Activated CD4-positive, alpha-beta T cell treated with anti-CD3 and anti-CD28 coated beads, Interleukin-2, amount 50 U/mL, for 1 hour (primary cell): ENCODE results near the gene TNS1.

Experiments
- DNase-seq: peaks from one replicate; pipeline ENCODE4 v3.0.0-alpha.2; 2020

TNS1 gene

GRCh38 chr2:217804791-217805667 is 197.8 kb downstream of the TNS1 start:
- DNase-seq, result no peak

- no peak for DNase-seq
Observed at GRCh38 chr2:217804338-217804737, 198.5 kb downstream of the TNS1 start.

DNA sequence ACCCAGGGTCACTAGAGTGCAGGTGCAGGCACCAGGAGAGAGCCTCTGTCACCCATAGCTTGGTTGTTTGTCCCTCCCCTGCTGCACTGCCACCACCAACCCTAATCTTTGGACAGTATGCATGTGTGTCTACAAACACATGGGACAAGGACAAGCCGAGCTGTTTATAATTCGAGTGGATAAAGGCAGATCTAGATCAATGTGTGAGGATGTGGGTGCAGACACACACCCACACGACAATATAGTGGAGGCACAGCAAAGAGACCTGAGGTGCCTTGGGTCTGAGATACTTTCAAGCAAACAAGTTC is 199.2 kb downstream of the TNS1 start:
- DNase-seq, result no peak

DNA sequence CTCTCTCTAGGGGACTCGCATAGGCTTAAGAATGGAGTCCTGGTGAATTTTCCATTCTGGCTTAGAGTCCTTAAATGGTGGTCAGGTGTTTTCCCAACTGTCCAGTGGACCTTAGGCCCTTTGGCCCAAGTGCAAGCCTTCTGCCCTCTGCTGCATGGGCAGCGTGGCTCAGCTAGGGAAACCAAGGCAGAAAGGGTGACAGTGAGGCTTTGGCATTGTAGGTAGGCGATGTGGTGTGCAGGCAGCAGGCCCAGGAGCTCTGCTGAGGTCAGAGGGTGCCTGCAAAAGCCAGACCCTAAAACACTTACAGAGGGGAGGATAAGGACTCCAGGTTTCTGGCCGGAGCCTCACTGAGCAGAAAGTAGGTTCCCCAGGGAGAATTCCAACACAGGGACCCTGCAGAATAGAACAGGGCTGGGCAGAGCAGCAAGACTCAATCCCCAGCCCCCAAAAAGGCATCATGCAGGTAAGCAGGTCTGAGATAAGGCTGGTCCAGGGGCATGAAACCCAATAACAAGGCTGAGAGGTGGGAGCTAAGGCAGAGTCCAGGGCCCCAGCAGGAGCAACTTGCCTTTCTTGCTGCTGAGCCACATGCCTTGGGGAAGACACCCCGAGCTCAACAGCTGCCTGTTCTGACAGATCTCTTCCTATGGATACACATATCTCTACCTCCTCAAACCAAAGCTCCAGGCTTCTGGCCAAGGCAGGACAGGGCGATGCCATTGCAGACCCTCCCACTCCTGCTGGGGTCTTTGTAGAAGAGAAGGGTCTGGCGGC is 199.7 kb downstream of the TNS1 start:
- DNase-seq, result no peak

DNA sequence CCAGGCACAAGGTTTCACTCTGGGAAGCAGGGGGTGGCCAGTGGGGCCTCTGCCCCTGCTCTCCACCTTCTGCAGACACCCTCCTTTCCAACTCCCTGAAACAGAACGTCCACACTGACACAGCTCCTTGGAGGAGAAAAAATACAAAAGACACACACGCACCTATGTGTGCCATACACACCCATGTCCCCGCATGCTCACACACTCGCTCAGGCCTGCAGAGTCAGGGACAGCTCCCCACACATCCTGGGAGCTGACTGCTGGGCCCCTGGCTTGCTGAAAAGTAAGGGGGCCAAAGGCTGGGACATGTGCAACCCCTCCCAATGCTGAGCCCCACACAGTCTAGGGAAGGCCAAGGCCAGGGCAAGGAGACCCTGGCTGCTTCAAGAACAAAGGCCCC is 200.5 kb downstream of the TNS1 start:
- no peak for DNase-seq

GRCh38 chr2:217801711-217802110 is 201.1 kb downstream of the TNS1 start:
- no peak for DNase-seq

- no peak for DNase-seq
Observed at GRCh38 chr2:217801115-217801531, 201.7 kb downstream of the TNS1 start.

- DNase-seq, result no peak
Observed at GRCh38 chr2:217800433-217801114, 202.2 kb downstream of the TNS1 start.

DNA sequence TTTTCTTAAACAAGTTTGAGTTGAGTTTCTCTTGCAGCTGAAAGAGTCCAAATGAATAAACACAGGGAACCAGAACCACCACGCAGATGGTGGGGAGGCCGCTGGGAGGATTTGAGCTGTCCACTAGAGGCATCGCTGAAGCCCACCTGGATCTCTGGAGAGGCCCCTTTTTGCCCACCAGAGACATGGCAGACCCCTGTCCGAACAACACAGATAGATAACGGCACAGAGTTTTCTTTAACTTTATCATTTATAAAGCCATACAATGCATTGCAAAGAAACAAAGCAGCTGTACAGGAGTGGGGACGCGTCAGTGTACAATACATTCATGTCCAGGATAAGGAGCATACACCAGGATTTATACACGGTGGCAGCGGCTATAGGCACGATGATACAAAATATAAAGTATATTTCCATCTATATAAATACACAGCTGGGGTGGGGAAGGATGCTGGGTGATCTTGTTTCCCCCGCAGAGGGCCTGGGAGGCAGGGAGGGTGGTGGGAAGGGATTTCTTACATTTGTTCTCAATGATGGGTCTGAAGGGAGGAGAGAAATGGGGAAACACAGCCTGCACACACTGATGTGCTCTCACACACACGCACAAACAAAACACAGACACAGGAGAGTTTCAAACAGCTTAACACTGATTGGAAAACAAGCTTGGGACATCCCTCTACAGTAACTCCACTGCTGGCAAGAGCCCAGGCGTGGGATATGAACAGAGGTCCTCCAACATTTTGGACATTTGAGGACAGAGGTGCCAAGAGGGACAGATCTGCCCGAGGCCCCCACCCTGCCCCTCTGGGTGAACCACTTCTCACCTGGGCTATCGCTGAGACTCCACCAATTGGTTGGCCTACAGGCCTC is 203.0 kb downstream of the TNS1 start:
- no peak for DNase-seq

DNA sequence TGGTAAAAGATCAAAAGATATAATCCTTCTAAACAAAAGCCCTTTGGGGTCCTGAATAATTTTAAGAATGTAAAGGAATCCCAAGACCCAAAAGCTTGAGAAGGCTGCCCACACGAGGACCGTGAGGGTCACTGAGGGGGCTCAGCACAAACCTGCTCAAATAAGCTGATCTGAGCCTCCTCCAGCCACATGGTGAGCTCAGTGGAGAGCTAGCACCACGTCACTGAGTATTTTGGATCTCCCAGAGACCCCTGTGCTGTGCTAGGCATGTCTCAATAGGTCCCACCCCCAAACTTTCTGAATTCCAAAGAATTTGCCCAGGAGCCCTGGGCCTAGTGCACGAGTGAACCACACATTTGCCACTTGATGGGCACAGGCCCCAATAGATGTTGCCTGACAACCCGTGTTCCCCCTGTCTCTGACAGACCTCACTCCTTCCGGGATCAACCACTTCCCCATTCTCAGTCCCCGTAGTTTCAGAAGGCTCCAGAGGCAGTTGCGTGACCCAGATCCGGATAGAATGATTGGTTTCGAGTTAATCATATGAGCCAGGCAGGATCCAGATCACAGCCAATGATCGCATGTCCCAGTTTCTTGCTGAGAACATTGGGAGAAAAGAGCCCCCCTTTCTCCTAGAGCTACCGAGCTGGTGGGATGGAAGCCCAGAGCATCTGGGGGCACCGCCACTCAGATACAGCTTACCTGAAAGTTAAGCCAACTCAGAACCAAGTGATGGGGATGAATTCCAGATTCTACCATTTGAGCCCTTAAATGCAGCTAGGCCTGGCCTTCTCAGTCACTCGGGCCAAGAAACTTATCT is 203.8 kb downstream of the TNS1 start:
- DNase-seq, result no peak

GRCh38 chr2:217798191-217798590 is 204.6 kb downstream of the TNS1 start:
- no peak for DNase-seq

- DNase-seq, result no peak
Observed at GRCh38 chr2:217797661-217798069, 205.1 kb downstream of the TNS1 start.

- DNase-seq, result no peak
Observed at GRCh38 chr2:217797165-217797564, 205.6 kb downstream of the TNS1 start.

DNA sequence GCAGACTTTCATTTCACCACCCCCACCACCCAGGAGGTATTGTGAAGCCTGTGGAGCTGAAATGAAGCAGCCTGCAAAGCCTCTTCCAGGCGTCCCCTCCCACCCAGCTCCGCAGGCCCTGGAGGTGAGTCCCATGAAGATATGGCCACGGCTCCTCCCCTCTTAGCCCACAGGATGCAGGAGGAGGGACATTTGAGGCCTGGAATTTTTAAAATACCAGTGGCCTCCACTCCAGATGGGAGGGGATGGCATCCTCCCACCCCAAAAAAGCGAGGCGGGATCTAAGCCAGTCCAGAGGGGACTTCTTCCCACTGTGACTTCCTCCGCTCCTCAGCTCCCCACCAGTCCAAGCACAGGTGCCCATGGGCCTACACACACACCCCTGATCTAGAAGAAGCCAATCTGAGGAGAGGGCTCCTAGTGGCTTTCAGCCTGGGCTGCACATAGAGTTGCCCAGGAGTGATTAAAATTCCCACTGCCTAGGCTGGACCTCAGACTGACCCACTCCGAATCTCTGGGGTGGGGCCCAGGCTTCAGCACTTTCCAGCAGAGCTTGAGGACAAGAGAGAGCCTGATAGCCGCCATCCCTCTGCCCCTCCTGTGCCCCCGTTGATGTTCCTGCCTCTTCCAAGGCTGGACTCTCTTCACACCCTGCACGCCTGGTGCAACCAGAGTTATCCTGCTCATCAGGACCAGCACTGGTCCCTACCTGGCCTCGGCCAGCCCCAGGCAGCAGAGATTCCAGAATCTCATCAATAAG is 206.9 kb downstream of the TNS1 start:
- DNase-seq, result no peak

DNA sequence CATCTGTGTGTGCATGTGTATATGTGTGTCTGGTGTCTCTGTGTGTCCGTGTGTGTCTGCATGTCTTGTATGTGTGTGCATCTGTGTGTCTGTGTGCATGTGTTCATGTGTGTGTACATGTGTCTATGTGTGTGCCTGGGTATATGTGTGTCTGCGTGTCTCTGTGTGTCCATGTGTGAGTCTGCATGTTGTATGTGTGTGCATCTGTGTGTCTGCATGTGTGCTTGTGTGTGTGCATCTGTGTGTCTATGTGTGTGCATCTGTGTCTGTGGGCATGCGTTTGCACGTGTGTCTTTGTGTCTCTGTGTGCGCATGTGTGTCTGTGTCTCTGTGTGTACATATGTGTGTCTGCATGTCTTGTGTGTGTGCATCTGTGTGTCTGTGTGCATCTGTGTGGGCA is 207.7 kb downstream of the TNS1 start:
- no peak for DNase-seq

GRCh38 chr2:217794133-217794986 is 208.4 kb downstream of the TNS1 start:
- DNase-seq, result no peak

DNA sequence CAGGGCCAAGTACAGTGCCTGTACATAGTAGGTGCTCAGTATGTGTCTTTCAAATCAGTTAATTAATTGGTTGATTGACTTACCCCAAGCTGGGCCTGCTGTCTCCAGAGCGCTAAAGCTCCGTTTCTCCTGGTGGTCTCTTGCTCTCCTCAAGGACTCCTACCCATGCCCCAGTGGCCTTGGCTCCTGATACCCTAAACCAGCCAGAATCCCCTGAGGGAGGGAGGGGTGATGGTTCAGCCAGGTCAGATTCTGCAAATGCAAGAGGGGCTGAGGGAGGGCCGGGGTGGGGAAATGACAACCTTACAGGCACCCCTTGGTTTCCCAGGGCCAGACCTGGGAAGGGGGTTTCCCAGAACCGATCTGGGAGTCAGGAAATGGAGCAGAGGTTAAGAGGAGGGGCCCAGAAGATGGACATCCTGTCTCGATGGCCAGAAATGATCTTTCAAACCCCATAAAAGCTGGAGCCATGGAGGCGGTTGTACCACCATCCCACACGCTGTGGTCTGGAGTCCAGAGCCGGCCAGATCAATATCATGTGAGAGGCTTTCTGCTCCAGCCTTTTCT is 209.1 kb downstream of the TNS1 start:
- DNase-seq, result no peak

GRCh38 chr2:217792626-217793527 is 209.9 kb downstream of the TNS1 start:
- DNase-seq, result no peak

GRCh38 chr2:217791551-217791950 is 211.2 kb downstream of the TNS1 start:
- no peak for DNase-seq
